Motor neuron (in vitro differentiated cells): ENCODE results near the gene NBEAL2. TPM values are rescaled to one million over a fixed set of nuclear protein-coding genes. Genes with fewer than 3 reads are reported as not detected.
"Not testable (repeated sequence)": the region's sequence is repeated elsewhere in the genome, so short reads cannot be mapped to it uniquely, and the experiment has no call there.

Experiments
- ATAC-seq, 8 experiments: fragments of 200-7000 bp; cut with Tn5 transposase; replicated peaks in 6 of 8; 2 replicates each; pipeline ENCODE4 v1.8.0; 2021; ENCODE audit warnings: mild to moderate bottlenecking in 8 of 8, moderate library complexity in 8 of 8
- H3K27ac ChIP-seq, 2 donors: fragments of 250-450 bp; sonication (Bioruptor Pico); 2 replicates each; pipeline ENCODE4 v1.9.0; 2021; ENCODE audit warnings: antibody characterized with exemption in 2 of 2, mild to moderate bottlenecking in 2 of 2, moderate library complexity in 1 of 2
- H3K4me1 ChIP-seq, 2 donors: fragments of 250-450 bp; sonication (Bioruptor Pico); replicated peaks in 1 of 2; 2 replicates each; pipeline ENCODE4 v1.6.1; 2021; ENCODE audit warnings: antibody characterized with exemption in 2 of 2, mild to moderate bottlenecking in 2 of 2, moderate library complexity in 1 of 2
- H3K4me3 ChIP-seq, 5 donors: fragments of 250-450 bp; sonication (Bioruptor Pico); 2 replicates each; pipeline ENCODE4 v1.9.0; 2021; ENCODE audit warnings: antibody characterized with exemption in 5 of 5, mild to moderate bottlenecking in 5 of 5, moderate library complexity in 4 of 5
- WGBS, 10 experiments: fragments of 450-650 bp; shearing (Covaris generic); methylation state at CpG; one replicate each; pipeline ENCODE4 v1.0.0; 2022; 5-methylcytosine and 5-hydroxymethylcytosine counted together
- in situ Hi-C, 9 experiments: fragments of 400-800 bp; cut with MboI; loops; one replicate each; pipeline ENCODE4 v1.15.0; 2021; ENCODE audit warnings: low sequenced_read_pairs in 9 of 9, low pct_unique_long_range_greater_than_20kb in 2 of 9; ENCODE audit not compliant: unreplicated experiment in 9 of 9
- total RNA-seq, 8 experiments: library from RNA; unstranded; fragments of 300-600 nt; gene quantifications; 2 replicates each; pipeline versions ENCODE4 v1.2.3 to v1.2.4, GENCODE V29; 2022

The NBEAL2 gene
- total RNA-seq, 8 experiments from 2014 or later = 1.7 to 23.4 (median 4.4) TPM

DNA sequence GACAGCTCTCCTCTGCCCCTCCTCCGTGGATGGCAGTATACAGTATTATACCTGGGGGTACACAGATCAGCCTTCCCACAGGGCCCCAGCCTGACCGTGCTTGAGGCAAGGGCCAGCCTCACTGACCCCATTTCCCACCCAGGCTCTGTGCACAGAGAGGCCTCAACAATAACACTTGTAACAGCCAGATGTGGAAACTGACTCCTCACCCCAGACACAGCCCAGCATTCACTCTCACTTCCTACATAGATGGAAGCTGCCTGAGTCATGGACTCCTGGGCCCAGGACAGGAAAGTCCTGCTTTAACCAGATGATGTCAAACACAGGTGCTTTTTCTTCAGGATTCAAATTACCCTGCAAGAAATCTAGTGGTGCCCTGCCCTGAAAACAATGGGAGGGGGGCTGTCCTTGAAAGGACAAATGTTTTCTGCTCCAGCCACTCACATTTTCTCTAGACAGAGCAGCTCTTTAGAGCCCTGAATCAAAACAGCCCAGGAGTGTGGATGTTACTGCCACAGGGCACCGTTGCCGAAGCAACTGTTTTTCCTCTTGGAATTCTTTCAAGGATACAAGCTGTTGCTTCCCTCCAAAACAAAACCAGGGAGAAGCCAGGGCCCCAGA is 19.3 kb upstream of the NBEAL2 start:
- H3K4me3 ChIP-seq = no peak overlapping the region
- peak; percentile 39 to 85 (median 61) for ATAC-seq
- in situ Hi-C loops = no loop called here
- H3K4me1 ChIP-seq = peaks cover 5 to 21% of the 10 kb centered on the region in 2 donors
- H3K27ac ChIP-seq = peak overlapping the region in 1 of 2 donors; percentile 59
- 0 to 83% (median 68%) methylated on average over 2 to 3 of the region's 4 CpGs; no CpG with 5 or more reads in 7 of the 10 experiments for WGBS, 10 experiments

DNA sequence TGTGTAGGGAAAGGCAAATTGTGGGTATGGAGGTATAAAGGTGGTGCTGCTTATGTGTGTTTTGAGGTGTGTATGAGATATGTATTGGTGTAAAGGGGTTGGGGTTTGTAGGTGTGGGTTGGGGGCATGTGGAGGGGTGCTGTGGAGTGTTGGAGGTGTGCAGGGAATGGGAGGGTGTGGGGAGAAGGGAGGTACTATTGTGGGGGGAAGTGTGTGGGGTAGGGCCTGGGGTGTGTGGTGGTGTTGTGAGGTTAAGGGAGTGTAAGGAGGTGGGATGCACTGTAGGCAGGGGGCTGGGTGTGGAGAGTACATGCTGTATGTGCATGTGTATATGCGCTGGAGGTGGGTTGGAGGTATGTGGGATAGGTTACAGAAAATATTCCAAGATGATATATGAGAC is 18.6 kb upstream of the NBEAL2 start:
- peak overlapping the region in 1 of 2 donors; percentile 59 for H3K27ac ChIP-seq
- in situ Hi-C loops = no loop called here
- ATAC-seq = peak in 4 of 8 experiments; percentile 12 to 59 (median 22)
- WGBS, 10 experiments = 67% methylated on average over 1 of the region's 1 CpG; no CpG with 5 or more reads in 9 of the 10 experiments
- H3K4me1 ChIP-seq = peaks cover 5 to 21% of the 10 kb centered on the region in 2 donors
- no peak overlapping the region for H3K4me3 ChIP-seq

DNA sequence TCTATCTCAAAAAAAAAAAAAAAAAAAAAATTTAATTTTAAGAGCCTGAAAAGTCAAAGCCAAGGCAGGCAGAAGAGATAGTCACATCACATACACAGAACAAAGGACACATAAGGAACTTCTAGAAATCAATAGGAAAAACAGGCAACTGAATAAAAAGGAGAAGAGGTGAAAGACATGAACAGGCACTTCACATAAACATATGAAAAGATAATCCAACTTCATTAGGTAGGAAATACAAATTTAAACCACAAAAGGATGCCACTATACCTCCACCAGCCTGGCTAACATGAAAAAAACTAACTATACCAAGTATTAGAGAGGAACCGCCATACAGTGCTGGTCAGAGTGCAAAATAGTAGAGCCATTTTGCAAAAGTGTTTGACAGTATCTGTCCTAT is 17.0 kb upstream of the NBEAL2 start:
- no peak for ATAC-seq
- in situ Hi-C loops = no loop called here
- H3K27ac ChIP-seq = no peak overlapping the region
- H3K4me3 ChIP-seq = no peak overlapping the region
- peaks cover 5 to 21% of the 10 kb centered on the region in 2 donors for H3K4me1 ChIP-seq
- 88 to 100% (median 100%) methylated on average over 1 of the region's 1 CpG; no CpG with 5 or more reads in 2 of the 10 experiments for WGBS, 10 experiments

DNA sequence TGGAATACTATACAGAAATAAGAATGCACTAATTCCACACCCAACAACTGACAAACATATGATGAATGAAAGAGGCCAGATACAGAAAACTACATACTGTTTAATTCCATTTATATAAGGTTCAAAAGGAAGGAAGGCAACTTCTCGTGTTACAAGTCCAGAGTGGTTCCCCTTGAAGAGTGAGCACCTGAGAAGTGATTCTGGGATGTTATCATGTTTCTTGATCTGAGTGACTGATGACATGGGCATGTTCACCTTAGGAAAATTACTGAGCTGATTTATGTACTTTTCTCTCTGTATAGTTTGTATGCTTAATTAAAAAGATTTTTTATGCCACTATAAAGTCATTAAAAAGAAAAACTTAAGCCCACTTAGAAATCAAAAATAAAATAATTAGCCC is 16.5 kb upstream of the NBEAL2 start:
- 60 to 100% (median 100%) methylated on average over 1 of the region's 1 CpG; no CpG with 5 or more reads in 4 of the 10 experiments for WGBS, 10 experiments
- in situ Hi-C loops = no loop called here
- ATAC-seq = no peak
- H3K4me3 ChIP-seq = no peak overlapping the region
- peaks cover 5 to 21% of the 10 kb centered on the region in 2 donors for H3K4me1 ChIP-seq
- no peak overlapping the region for H3K27ac ChIP-seq

DNA sequence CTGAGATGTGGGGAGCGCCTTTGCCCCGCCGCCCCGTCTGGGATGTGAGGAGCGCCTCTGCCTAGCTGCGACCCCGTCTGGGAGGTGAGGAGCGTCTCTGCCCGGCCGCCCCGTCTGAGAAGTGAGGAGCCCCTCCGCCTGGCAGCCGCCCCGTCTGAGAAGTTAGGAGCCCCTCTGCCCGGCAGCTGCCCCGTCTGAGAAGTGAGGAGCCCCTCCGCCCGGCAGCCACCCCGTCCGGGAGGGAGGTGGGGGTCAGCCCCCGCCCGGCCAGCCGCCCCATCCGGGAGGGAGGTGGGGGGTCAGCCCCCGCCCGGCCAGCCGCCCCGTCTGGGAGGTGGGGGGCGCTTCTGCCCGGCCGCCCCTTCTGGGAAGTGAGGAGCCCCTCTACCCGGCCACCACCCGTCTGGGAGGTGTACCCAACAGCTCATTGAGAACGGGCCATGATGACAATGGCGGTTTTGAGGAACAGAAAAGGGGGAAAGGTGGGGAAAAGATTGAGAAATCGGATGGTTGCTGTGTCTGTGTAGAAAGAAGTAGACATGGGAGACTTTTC is 15.4 kb upstream of the NBEAL2 start:
- ATAC-seq, H3K4me3 ChIP-seq, H3K27ac ChIP-seq, in situ Hi-C loops: not testable (repeated sequence)
- peaks cover 5 to 21% of the 10 kb centered on the region in 2 donors for H3K4me1 ChIP-seq
- no CpG with 5 or more reads among the region's 36 CpGs for WGBS, 10 experiments

DNA sequence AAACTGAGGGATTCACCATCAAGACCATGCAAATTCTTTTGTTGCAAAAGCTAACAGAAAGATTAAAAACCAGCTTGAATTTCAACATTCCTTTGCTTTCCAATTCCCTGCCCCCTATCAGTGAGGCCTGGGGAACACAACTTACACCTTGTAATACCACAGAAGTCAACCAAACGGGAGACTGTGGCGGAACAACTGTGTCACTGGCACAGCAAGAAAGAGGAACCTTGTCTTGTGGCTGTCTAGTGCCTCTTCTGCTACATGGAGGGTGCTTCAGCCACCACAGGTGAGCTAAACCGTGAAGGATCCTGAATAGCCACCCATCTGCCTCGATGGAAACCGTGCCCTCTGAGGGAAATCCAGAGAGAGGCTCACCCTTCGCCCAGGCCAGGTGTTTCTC is 14.3 kb upstream of the NBEAL2 start:
- in situ Hi-C loops = no loop called here
- Histone ChIP-seq H3K27ac (no peak overlapping the region), H3K4me3 (no peak overlapping the region), H3K4me1 (peaks cover 5 to 14% of the 10 kb centered on the region in 2 donors)
- WGBS, 10 experiments = 80 to 100% (median 87%) methylated on average over 1 to 2 of the region's 6 CpGs; no CpG with 5 or more reads in 6 of the 10 experiments
- no peak for ATAC-seq

DNA sequence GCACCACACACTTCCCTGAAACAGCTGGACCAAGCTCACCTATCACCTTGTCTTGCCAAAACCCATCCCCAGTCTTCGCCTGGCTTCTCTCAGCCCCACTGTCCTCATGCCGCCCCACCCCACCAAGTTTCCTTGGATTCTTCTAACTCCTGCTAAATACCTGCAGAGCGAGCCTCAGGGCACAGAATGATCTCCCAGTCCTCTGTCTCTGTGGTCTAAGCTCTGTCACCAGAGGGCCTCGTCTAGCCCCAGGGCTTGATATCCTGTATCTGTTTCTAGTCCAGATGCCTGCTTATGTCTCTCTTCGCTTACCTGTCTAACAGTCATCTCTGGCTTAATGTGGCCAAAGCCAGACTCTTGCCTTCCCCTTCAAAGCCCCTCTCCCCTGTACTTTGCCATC is 12.7 kb upstream of the NBEAL2 start:
- Histone ChIP-seq H3K4me3 (no peak overlapping the region), H3K27ac (no peak overlapping the region), H3K4me1 (no peaks in the 10 kb centered on the region)
- WGBS, 10 experiments = 76 to 100% (median 95%) methylated on average over 2 to 4 of the region's 5 CpGs; no CpG with 5 or more reads in 5 of the 10 experiments
- in situ Hi-C loops = no loop called here
- ATAC-seq = peak in 1 of 8 experiments; percentile 27

DNA sequence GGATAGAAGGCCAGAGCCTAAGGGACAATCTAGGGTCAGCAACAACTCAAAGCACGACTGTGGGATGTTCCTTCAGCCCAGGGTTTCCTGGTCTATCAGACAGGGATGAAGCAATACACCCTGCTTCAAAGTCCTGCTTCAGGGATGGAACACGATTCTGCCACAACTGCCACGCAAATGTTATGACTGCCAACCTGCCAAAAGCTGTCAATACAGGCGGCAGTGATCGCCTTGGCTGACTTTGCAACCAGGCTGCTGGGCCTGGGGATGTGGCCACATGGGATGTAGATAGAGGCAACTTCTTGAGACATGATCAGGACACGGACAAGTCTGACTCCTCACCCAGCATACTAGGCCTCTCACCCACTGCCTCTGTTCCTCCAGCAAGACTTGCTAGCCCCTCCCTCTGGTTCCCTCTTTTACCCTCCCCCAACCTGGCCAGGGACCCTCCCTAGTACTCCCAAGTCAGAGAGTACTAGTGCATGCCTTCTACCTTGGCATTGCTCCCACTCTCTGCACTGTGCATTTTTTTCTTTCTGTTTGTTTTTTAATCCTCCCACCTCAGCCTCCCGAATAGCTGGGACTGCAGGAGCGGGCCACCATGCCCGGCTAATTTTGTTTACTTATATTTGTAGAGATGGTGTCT is 10.6 kb upstream of the NBEAL2 start:
- 20 to 93% (median 59%) methylated on average over 2 to 8 of the region's 9 CpGs; no CpG with 5 or more reads in 4 of the 10 experiments for WGBS, 10 experiments
- H3K4me3 ChIP-seq = no peak overlapping the region
- no peak overlapping the region for H3K27ac ChIP-seq
- in situ Hi-C loops = no loop called here
- H3K4me1 ChIP-seq = no peaks in the 10 kb centered on the region
- ATAC-seq = no peak

DNA sequence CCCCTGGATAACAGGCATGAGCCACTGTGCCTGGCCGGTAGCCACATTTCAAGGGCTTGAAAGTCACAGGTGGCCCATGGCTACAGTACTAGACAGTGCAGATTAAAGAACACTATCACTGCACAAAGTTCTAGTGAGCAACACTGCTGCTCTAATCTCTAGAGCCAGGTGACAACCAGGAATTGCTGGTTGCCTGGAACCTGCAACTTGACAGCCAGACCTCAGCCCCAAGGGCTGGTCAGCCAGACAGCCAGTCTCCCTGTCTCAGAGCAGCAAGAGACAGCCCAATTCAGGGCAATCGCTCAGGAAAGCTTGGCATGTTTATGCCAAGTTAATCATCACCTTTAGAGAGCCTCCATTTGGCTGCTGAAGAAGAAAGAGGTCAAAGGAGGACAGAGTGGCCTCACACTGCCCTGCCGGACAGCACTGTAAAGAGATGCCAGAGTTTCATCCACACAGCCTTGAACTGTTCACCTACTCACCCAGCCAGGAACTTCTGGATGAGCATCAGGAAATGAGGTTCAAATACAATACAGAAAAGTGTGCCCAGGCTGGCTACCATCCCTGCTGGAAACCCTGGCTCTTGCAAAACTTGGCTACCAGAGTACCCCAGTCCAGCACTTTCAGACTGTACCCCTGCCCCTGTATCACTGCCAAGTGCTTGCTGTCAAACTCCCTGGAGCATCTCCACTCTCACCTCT is 8.9 kb upstream of the NBEAL2 start:
- peak in 3 of 8 experiments; percentile 8 to 40 (median 27) for ATAC-seq
- Histone ChIP-seq H3K4me3 (no peak overlapping the region), H3K27ac (no peak overlapping the region), H3K4me1 (peaks cover 4 to 5% of the 10 kb centered on the region in 2 donors)
- WGBS, 10 experiments = 50 to 100% (median 58%) methylated on average over 1 to 3 of the region's 3 CpGs; no CpG with 5 or more reads in 3 of the 10 experiments
- in situ Hi-C loops = no loop called here

DNA sequence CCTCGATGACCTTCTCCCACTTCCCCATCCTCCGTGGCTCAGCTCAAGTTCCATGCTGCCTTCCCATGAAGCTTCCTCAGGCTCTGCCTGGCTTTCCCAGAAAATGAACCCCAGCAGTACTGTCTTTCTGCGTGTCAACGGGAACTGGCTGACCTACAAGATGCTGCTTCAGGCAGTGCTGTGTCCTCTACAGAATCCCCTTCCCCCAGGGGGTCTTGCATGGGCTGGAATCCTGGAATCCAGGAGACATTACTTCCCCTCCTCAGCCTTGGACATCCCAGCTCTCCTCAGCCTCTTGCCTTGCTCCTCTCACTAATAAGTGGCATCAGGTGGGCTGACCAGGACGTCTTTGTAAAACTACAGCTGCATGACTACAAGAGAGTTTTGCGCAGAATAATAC is 8.3 kb upstream of the NBEAL2 start:
- ATAC-seq = no peak
- Histone ChIP-seq H3K4me1 (peaks cover 6 to 7% of the 10 kb centered on the region in 2 donors), H3K27ac (no peak overlapping the region), H3K4me3 (no peak overlapping the region)
- in situ Hi-C loops = no loop called here
- WGBS, 10 experiments = 33 to 94% (median 76%) methylated on average over 1 to 6 of the region's 6 CpGs; no CpG with 5 or more reads in 3 of the 10 experiments

DNA sequence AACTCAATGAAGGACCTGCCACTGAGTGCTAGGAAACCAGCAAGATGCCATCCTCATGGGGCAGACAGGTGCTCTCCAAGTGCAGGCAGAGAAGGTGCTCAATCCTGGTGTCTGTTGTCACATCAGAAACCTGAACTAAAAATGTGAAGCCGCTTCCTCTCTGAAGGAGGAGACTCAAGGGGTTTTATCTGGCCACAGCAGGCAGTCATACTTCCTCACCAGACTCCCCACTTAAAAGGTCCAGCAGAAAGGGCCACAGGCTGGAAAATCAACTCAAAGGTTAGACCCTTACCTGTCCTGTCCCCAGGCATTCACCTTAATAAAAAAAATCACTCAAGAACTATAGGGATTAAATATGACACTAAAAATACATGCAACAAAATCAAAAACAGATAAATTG is 7.7 kb upstream of the NBEAL2 start:
- 86 to 100% (median 100%) methylated on average over 1 of the region's 1 CpG; no CpG with 5 or more reads in 7 of the 10 experiments for WGBS, 10 experiments
- in situ Hi-C loops = no loop called here
- no peak overlapping the region for H3K27ac ChIP-seq

DNA sequence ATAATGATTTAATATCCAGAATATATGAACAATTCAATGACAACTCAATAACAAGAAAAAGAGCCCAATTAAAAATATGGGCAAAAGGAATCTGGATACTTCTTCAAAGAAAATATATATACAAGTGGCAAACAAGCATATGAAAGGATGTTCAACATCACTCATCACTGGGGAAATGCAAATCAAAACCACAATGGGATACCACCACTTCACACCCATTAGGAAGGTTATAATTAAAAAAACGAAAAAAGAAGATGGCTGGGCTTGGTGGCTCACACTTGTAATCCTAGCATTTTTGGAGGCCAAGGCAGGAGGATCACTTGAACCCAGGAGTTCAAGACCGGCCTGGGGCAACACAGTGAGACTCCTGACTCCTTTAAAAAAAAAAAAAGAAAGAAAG is 7.1 kb upstream of the NBEAL2 start:
- no peak for ATAC-seq
- no peak overlapping the region for H3K4me3 ChIP-seq
- in situ Hi-C loops = no loop called here
- H3K27ac ChIP-seq = no peak overlapping the region
- WGBS, 10 experiments = 59 to 100% (median 85%) methylated on average over 1 to 2 of the region's 2 CpGs
- peaks cover 9 to 13% of the 10 kb centered on the region in 2 donors for H3K4me1 ChIP-seq

More for the DNA sequence above, 7.7 kb upstream of the NBEAL2 start:
- Histone ChIP-seq H3K4me3 (no peak overlapping the region), H3K4me1 (peaks cover 6 to 7% of the 10 kb centered on the region in 2 donors)
- ATAC-seq = no peak
